Left lung (tissue), 10 donors: ENCODE data around the gene KNSTRN. TPM values are rescaled to one million over a fixed set of nuclear protein-coding genes. Genes with fewer than 3 reads are reported as not detected.

Experiments
- ATAC-seq: fragments of 200-7000 bp; cut with Tn5 transposase; one replicate; pipeline ENCODE4 v1.9.1; 2020; ENCODE audit warnings: moderate library complexity
- DNase-seq, 4 donors: peaks; one replicate each; pipeline ENCODE4 v3.0.0-alpha.2; 2013 to 2020
- H3K27ac ChIP-seq, 2 donors: fragments of 200-600 bp; sonication (generic) in 1 of 2; one replicate each; pipeline versions ENCODE4 v1.5.0 to v1.8.0; 2020 to 2021
- H3K27me3 ChIP-seq, 2 donors: fragments of 200-600 bp; sonication (generic) in 1 of 2; one replicate each; pipeline versions ENCODE4 v1.5.0 to v1.8.0; 2020 to 2021
- H3K36me3 ChIP-seq, 2 donors: fragments of 200-600 bp; sonication (generic) in 1 of 2; one replicate each; pipeline versions ENCODE4 v1.5.0 to v1.8.0; 2020 to 2021
- H3K4me1 ChIP-seq, 2 donors: fragments of 200-600 bp; one replicate each; pipeline ENCODE4 v1.8.0; 2021
- H3K4me3 ChIP-seq, 2 donors: fragments of 200-600 bp; sonication (generic) in 1 of 2; one replicate each; pipeline versions ENCODE4 v1.5.0 to v1.8.0; 2020 to 2021; ENCODE audit warnings: mild to moderate bottlenecking in 1 of 2
- H3K9me3 ChIP-seq, 2 donors: fragments of 200-600 bp; sonication (generic) in 1 of 2; one replicate each; pipeline versions ENCODE4 v1.5.0 to v1.8.0; 2020 to 2021
- intact Hi-C, 2 donors: fragments of 100-400 bp; cut with DNase I; formaldehyde crosslinking; loops; one replicate each; pipeline versions ENCODE4 v1.11.2 to v1.14.2; 2022
- polyA plus RNA-seq, 6 donors: library from polyadenylated mRNA; unstranded; fragments of 120-200 nt; gene quantifications; one replicate each; pipeline ENCODE4 v1.2.1, GENCODE V29; 2013; ENCODE audit not compliant: insufficient read length in 6 of 6
- total RNA-seq, 2 donors: library from RNA; stranded (reverse); fragmentation: NEBNext Ultra II Directional; extraction: Animal tissue kit (Norgen Biotek cat#: 25700); gene quantifications; one replicate each; pipeline ENCODE4 v1.2.1, GENCODE V29; 2021
- TF ChIP-seq, protein P1 (sequence below), 2 donors: fragments of 200-600 bp; sonication (generic) in 1 of 2; IDR thresholded peaks; one replicate each; pipeline versions ENCODE4 v1.5.0 to v1.8.0; 2021; ENCODE audit warnings: antibody characterized with exemption in 2 of 2
- donor health status: DM: no; HTN: yes; CAD: no.
- donor health status: DM: no; HTN: no; CAD: no.

Gene KNSTRN
- total and polyA plus RNA-seq, 8 donors: 14.2 to 46.2 (median 30.2) TPM

DNA sequence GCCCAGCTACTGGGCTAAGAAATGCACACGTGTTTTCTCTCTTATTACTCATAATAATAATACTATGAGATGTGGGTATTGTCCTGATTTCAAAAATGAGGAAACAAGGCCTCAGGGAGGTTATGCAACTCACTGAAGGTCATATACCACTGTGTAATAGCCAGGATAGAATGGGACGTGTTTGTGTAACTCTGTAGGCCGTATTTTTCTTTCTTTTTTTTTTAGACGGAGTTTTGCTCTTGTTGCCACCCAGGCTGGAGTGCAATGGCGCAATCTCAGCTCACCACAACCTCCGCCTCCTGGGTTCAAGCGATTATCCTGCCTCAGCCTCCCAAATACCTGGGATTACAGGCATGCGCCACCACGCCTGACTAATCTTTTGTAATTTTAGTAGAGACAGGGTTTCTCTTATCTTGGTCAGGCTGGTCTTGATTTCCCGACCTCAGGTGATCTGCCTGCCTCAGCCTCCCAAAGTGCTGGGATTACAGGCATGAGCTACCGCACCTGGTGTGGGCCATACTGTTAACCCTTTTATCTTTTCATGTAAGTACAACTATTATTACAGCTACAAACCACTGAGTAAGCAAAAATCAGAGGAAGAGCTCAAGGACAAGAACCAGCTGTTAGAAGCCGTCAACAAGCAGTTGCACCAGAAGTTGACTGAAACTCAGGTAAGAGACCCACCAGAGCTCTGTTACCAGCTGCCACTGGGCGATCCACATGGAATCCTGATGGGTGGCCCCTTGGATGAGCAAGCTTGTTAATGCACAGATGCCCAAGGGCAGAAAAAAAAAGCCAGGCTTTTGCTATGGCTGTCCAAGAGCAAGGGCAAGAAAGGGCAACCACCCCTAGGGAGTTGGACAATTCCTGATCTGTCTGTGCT lies 6.7 kb downstream of the KNSTRN start:
- TF ChIP-seq, protein P1, sequence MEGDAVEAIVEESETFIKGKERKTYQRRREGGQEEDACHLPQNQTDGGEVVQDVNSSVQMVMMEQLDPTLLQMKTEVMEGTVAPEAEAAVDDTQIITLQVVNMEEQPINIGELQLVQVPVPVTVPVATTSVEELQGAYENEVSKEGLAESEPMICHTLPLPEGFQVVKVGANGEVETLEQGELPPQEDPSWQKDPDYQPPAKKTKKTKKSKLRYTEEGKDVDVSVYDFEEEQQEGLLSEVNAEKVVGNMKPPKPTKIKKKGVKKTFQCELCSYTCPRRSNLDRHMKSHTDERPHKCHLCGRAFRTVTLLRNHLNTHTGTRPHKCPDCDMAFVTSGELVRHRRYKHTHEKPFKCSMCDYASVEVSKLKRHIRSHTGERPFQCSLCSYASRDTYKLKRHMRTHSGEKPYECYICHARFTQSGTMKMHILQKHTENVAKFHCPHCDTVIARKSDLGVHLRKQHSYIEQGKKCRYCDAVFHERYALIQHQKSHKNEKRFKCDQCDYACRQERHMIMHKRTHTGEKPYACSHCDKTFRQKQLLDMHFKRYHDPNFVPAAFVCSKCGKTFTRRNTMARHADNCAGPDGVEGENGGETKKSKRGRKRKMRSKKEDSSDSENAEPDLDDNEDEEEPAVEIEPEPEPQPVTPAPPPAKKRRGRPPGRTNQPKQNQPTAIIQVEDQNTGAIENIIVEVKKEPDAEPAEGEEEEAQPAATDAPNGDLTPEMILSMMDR (IDR thresholded peaks at IDR 0.05): no peak
- intact Hi-C loops: no loop called here
- no peaks in the 10 kb centered on the region for H3K9me3 ChIP-seq
- H3K4me1 ChIP-seq: peaks cover 0 to 36% of the 10 kb centered on the region in 2 donors
- no peaks in the 10 kb centered on the region for H3K27me3 ChIP-seq
- peak in 1 of 4 donors; percentile 46 for DNase-seq
- peak; percentile 74 for ATAC-seq
- H3K4me3 ChIP-seq: no peak overlapping the region
- H3K36me3 ChIP-seq: peaks cover 0 to 64% of the 10 kb centered on the region in 2 donors
- peak overlapping the region; percentile 39 to 81 for H3K27ac ChIP-seq

DNA sequence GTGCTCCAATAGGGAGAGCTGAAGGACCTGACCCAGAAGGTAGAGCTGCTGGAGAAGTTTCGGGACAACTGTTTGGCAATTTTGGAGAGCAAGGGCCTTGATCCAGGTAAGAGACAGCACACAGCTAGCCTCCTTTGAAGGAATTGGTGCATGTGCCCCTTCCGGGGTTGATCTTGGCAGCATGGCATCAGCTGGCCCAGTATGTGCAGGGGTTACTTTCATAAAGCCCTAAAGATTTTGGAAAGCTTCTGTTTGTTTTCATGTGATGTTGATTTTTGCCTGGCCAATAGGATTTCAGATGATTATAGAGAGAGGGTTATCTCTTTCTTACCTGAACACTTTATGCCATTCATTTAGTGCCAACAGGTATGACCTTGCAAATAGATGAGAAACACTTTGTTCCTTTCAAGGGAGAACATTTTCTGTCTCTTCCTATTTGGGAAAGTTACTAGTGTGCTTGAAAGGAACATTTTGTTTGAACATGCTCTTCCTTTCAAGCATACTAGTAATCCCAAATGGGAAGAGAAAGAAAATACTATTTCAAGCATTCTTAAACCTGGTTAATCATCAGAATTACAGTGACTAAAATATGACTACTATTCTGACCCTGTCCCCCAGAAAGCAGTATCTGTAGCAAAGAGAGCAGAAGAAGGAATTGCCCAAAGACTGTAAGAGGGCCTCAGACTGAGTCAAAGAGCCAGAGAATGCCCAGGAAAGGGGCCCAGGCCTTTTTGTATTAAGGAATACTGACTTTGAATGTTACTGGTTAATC lies 7.5 kb downstream of the KNSTRN start:
- Histone ChIP-seq H3K4me1 (peaks cover 0 to 28% of the 10 kb centered on the region in 2 donors), H3K27ac (peak overlapping the region; percentile 39 to 81), H3K27me3 (no peaks in the 10 kb centered on the region), H3K36me3 (peaks cover 0 to 67% of the 10 kb centered on the region in 2 donors), H3K9me3 (no peaks in the 10 kb centered on the region), H3K4me3 (no peak overlapping the region)
- DNase-seq (no peak), ATAC-seq (peak; percentile 24)
- TF ChIP-seq, protein P1 (IDR thresholded peaks at IDR 0.05): no peak
- intact Hi-C loops: no loop called here

- no peak overlapping the region for H3K27ac ChIP-seq
- TF ChIP-seq, protein P1 (IDR thresholded peaks at IDR 0.05): no peak
- H3K4me3 ChIP-seq: no peak overlapping the region
- DNase-seq: no peak
- peaks cover 3 to 46% of the 10 kb centered on the region in 2 donors for H3K4me1 ChIP-seq
- ATAC-seq: no peak
- H3K36me3 ChIP-seq: peaks cover 0 to 51% of the 10 kb centered on the region in 2 donors
- H3K9me3 ChIP-seq: no peaks in the 10 kb centered on the region
- intact Hi-C loops: no loop called here
- H3K27me3 ChIP-seq: no peaks in the 10 kb centered on the region
These were observed 10.7 kb downstream of the KNSTRN start for GRCh38 chr15:40392986-40393948.

GRCh38 chr15:40397688-40398412 lies 15.3 kb downstream of the KNSTRN start:
- H3K27ac ChIP-seq: peak overlapping the region in 1 of 2 donors; percentile 67
- no peak for DNase-seq
- peak; percentile 62 for ATAC-seq

More at GRCh38 chr15:40397688-40398412, 15.3 kb downstream of the KNSTRN start:
- intact Hi-C loops: no loop called here
- Histone ChIP-seq H3K4me3 (no peak overlapping the region), H3K27me3 (no peaks in the 10 kb centered on the region), H3K9me3 (no peaks in the 10 kb centered on the region), H3K4me1 (peaks cover 4 to 31% of the 10 kb centered on the region in 2 donors), H3K36me3 (peaks cover 0 to 15% of the 10 kb centered on the region in 2 donors)
- TF ChIP-seq, protein P1 (IDR thresholded peaks at IDR 0.05): no peak
